ENCODE results near the gene EPB41L2.
"Not testable (repeated sequence)": the region's sequence is repeated elsewhere in the genome, so short reads cannot be mapped to it uniquely, and the experiment has no call there.

EPB41L2 gene

GRCh38 chr6:131036143-131036542 is 26.9 kb downstream of the EPB41L2 start:
- DNase-seq (ENCODE audit: low read depth), result no peak

- no peak for DNase-seq (ENCODE audit: low read depth)
Measured at GRCh38 chr6:131035582-131035981, 27.5 kb downstream of the EPB41L2 start.

DNA sequence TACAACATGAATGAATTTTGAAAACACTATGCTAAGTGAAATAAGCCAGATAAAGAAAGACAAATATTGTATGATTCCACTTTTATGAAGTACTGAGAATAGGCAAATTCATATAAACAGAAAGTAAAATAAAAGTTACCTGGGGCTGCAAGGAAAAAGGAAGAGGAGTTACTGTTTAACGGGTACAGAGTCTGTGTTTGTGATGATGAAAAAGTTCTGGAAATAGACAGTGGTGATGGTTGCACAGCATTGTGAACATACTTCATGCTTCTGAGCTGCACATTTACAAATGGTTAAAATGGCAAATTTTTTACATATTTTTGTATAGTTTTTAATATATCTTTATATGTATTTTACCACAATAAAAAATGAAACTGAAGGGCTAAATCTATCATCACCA is 29.4 kb downstream of the EPB41L2 start:
- DNase-seq (ENCODE audit: low read depth), result no peak

- DNase-seq (ENCODE audit: low read depth), result no peak
Measured at GRCh38 chr6:131029626-131030297, 33.3 kb downstream of the EPB41L2 start.

GRCh38 chr6:131027326-131027725 is 35.7 kb downstream of the EPB41L2 start:
- no peak for DNase-seq (ENCODE audit: low read depth)

DNA sequence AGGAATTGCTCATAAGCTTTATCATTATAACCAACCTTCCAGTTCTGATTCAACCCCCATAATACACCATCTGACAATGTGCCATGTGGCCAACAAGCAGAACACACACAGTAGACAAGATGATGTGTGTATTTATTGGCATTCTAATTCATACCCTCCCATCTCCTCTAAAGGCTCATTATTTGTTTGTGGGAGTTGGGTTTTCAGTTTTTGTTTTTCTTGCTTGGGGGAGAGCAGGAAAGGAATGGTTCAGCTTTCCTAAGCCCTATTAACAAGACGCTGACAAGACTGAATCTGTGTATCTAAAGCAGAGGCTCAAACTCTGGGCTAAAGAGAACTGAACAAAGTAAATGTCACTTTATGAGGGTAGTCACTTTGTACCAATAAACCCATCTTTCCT is 36.8 kb downstream of the EPB41L2 start:
- DNase-seq (ENCODE audit: low read depth), result no peak

DNA sequence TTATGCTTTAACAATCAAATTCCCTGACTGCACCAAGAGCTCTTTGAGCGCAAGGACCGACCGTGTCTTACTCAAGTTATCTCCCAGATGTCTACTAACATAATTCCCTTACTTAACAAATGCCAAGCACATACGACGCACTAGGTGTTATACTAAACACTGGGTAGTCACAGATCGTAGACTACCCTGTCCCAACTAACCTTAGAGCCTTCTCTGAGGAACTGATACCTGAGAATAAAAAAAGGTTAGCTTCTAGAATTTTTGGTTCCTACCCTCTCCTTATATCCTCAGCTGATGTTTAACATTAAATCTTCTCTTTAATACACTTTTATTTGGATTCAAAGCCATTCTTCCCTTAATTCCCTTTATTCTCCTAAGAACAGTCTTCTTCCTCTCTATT is 38.5 kb downstream of the EPB41L2 start:
- no peak for DNase-seq (ENCODE audit: low read depth)

- no peak for DNase-seq (ENCODE audit: low read depth)
Measured at GRCh38 chr6:131023834-131024504, 39.1 kb downstream of the EPB41L2 start.

GRCh38 chr6:131022691-131023090 is 40.4 kb downstream of the EPB41L2 start:
- no peak for DNase-seq (ENCODE audit: low read depth)

GRCh38 chr6:131017962-131018361 is 45.1 kb downstream of the EPB41L2 start:
- no peak for DNase-seq (ENCODE audit: low read depth)

DNA sequence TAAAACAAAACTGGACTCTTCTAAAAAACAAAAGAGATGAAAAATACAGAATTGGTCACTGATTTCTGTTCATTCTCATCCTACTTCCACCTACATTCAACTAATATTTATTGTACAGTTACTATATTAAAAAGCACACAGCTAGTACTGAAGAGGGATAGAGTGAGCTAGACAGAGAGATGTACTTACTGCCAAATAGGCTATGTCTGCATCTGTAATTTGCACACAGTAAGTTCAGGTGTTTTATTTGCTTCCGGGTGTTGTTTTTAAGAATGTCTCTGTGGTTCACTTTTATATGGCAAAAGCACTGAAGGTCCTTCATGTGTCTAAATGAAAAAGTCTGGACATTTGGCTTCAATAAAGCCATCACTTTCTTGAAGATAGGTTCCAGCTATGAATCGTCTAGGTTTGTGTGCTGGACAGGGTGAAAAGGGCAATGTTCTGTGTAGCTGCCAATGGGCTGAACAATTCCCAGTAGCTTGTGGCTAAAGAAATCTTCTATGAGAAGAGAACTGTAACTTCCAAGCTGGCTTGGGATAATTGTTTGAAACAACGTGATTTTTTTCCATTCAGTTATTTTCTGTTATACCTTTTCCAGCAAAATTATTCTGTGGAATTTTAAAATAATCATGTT is 47.3 kb downstream of the EPB41L2 start:
- DNase-seq (ENCODE audit: low read depth), result no peak

- DNase-seq (ENCODE audit: low read depth), result no peak
Measured at GRCh38 chr6:131015025-131015591, 47.9 kb downstream of the EPB41L2 start.

- no peak for DNase-seq (ENCODE audit: low read depth)
Measured at GRCh38 chr6:131014080-131014776, 48.8 kb downstream of the EPB41L2 start.

- no peak for DNase-seq (ENCODE audit: low read depth)
Measured at GRCh38 chr6:131013495-131013894, 49.5 kb downstream of the EPB41L2 start.

- no peak for DNase-seq (ENCODE audit: low read depth)
Measured at GRCh38 chr6:131009790-131010189, 53.3 kb downstream of the EPB41L2 start.

GRCh38 chr6:131008965-131009364 is 54.1 kb downstream of the EPB41L2 start:
- DNase-seq (ENCODE audit: low read depth), result not testable (repeated sequence)

- DNase-seq (ENCODE audit: low read depth), result not testable (repeated sequence)
Measured at GRCh38 chr6:131007964-131008363, 55.1 kb downstream of the EPB41L2 start.

DNA sequence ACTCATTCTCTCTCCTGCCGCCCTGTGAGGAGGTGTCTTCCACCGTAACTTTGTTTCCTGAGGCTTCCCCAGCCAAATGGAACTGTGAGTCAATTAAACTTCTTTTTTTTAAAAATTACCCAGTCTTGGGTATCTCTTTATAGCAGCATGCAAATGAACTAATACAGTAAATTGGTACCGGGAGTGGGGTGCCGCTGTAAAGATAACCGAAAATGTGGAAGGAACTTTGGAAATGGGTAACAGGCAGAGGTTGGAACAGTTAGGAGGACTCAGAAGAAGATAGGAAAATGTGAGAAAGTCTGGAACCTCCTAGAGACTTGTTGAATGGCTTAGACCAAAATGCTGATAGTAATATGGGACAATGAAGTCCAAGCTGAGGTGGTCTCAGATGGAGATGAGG is 55.8 kb downstream of the EPB41L2 start:
- no peak for DNase-seq (ENCODE audit: low read depth)

GRCh38 chr6:131005439-131006016 is 57.5 kb downstream of the EPB41L2 start:
- DNase-seq (ENCODE audit: low read depth), result no peak

DNA sequence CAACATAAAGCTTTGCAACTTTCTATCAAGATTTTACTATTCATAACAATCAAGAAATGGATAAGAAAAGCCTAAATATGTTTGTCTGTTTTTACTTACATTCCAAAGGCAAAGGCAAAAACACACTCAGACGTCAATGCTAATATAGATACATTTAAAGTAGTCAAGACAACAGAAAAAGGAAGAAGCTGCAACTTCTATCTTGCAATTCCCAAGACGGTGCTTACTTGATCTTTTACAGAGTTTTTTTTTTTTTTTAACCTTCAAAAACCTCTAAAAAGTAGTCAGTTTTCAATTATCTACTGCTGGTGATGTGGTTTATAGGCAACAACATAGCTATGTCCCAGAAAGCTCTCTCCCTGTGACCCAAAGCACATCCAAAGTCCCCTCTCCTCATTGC is 58.1 kb downstream of the EPB41L2 start:
- no peak for DNase-seq (ENCODE audit: low read depth)

- DNase-seq (ENCODE audit: low read depth), result no peak
Measured at GRCh38 chr6:131004387-131004755, 58.7 kb downstream of the EPB41L2 start.
